DMS114 treated with DMSO at 0.1 percent for 48 hours (cell line): ENCODE data around the gene PARP16.

ENCODE experiments used
- DNase-seq: peaks from one replicate; lab custom pipeline; 2025; ENCODE audit not compliant: unreplicated experiment; lab: John Stamatoyannopoulos, UW

The PARP16 gene, protein sequence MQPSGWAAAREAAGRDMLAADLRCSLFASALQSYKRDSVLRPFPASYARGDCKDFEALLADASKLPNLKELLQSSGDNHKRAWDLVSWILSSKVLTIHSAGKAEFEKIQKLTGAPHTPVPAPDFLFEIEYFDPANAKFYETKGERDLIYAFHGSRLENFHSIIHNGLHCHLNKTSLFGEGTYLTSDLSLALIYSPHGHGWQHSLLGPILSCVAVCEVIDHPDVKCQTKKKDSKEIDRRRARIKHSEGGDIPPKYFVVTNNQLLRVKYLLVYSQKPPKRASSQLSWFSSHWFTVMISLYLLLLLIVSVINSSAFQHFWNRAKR

DNA sequence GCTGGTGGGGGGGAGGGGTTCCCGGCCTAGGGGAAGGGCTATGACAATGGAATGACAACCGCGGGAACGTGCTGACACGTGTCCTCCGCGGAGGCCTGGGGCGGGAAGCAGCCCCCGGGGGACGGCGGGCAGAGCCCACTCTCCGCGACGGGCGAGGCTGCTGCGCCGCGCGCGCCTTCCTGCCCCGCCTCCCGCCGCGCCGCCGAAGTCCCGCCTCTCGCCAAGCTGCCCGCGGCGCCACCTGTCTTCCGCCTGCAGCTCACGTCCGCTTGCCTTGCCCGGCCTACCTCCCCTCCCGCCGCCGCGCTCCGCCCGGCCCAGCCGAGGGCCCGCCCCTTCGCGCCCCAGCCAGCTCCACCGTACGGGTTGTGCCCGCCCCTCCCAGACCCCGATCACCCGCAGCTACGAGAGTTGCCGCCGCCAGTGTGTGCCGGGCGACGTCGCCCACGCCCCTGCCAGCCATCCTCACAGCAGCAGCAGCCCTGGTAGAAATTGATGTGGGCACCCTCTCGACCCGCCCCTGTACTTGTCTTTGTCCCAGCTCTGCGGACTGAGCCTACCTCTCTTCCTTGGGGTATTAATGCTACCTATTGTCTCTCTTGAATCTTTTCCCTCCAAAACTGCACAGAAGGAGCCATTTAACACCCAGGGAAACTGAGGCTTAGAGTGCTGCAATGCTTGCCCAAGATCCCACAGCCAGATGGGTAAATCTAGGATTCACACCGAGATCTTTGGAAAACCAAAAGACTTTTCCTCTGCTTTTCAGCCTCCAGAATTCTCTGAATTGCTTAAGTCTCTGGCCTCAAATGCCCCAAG lies at the start of gene PARP16:
TSS of gene PARP16 (minus strand) at position 180 of the 816 bp plus-strand sequence. CDS start 457 bp downstream, outside the sequence.
- peak; percentile 92 for DNase-seq

DNA sequence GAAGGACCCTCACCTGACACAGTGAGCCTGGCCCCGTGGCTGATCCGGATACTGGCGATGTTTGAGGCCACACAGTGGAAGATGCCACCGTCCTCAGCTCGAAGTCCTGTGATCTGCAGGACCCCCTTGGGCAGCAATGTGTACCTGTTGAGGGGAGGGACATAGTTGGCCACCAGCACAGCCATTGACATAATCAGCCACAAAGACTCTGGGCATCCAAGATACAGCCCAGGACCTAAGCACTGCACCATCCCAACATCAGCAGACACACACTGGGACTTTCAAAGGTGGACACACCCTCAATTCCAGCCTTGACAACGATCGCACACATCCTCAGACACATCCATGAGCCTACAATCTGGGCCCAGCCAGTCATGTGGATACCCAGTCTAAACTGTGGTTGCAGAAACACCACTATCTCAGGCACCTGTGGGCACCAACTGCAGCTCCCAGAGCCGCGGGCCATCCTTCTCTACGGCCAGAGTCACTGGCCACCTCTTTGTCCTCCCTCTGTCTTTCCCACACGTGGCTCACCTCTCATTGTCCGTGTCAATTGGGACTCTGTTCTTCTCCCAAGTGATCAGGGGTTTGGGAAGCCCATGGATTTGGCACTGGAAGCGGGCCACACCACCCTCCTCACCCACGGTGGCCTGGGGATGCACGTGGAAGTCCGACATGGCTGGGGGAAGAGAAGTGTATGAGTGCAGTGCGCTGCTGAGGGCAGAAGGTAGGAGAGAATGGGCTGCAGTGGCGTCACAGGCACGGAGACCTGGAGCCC lies 48.8 kb upstream of the PARP16 start:
- DNase-seq = no peak

DNA sequence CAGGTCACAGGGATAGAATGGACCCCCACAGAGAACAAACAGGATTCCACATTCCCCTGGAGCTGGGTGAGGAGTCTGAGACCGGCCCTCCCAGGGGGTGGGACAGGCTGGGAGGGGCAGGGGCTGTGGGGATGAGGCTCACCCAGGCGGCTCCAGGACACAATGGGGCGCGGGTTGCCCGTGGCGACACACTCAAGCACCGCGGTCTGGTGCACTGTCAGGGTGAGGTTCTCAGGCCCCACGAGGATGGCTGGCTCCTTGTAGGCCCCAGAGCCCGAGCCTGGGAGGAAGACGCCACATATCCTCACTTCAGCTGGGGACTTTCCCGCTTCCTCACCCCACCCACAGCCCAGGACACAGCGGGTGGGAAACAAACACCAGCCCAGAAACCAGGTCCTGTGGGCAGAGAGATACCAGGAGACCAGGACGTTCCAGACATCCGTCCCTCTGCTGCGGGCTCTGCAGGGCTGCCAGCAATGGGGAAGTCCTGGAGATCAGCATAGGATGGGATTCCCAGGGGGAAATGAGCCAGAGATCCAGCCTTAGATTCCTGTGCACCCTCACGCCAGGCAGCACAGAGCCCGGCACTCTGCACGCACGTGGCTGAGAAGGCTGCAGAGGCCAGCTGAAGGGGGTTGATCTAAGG lies 48.0 kb upstream of the PARP16 start:
- no peak for DNase-seq

DNA sequence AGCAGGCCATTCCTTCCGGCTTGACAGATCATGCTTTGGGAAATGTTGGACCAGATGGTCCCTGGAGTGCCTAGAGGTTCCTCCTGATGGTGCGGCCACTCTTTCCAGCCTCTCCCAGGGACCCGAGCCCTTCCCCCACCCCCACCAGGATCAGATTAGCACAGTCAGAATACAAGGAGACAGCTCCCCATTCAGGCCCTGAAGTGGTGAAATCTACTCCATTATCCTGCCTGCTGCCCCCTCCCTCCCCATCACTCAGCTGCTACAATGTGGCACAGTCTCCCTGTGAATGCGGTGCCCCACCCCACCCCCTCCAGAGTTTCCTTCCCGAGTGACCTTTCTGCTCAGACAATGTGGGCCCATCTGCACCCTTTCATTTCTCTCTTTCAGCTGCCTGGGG lies 47.2 kb upstream of the PARP16 start:
- DNase-seq = no peak

DNA sequence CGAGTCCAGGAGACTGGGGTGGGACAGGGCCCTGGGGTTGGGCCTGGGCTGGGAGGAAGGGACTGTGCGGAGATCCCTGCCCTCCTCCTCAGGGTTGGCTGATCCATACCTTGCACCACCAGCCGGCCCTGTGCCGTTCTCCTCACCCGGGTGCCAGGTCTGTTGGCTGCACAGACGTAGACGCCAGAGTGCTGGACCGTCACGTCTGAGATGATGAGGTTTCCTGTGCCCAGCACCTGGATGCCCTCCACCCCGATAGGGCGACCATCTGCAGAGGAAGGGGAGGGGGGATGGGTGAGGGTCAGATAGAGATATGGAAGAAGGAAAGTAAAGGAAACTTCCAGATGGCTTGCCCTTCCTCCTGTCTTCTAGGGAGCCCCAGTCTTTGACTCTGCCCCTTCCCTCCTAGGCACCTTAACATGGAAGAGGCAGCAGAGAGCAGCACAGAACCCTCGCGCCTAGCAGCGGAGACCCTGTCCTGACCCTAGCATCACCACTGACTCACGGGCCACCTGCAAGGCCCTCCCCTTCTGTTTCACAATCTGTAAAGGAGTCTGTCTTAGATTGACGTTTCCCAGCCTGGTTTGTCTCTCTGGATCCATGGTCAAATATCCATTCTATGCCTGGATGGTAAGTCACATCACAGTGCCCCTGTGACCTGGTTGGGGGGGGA lies 46.6 kb upstream of the PARP16 start:
- no peak for DNase-seq

DNA sequence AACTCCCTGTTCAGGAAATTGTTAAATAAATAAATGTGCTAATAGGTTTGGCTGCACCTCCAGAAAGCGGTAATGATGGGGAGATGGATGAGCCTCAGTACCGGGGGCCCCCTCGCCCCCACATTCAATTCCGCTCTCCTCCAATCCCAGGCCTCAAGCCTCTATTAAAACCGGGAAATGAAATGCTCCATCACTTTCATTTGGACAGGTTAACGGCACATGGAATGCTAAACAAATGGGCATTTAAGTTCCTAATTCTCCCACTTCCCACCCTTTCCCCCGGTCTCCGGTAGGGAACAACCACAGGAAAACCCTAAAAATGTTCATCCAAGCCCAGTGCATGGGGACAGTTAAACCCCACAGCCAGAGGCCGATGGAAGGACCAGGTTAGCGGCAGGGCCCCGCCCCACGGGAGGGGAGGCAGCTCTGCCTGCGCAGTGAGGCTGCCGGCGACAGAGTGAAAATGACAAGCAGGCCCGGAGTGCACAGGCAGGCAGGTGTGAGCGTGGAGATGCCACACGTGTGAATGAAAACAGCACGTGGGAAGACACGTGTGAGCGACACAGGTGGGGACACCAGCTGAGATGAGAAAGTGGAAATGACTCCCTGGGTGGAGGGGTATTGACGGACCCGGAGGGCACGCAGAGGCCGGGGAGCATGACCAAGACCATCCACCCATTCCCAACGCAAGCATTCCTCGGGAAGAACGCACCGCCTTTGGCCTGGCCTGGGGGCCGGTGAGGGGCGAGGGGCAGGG lies 45.9 kb upstream of the PARP16 start:
- no peak for DNase-seq

DNA sequence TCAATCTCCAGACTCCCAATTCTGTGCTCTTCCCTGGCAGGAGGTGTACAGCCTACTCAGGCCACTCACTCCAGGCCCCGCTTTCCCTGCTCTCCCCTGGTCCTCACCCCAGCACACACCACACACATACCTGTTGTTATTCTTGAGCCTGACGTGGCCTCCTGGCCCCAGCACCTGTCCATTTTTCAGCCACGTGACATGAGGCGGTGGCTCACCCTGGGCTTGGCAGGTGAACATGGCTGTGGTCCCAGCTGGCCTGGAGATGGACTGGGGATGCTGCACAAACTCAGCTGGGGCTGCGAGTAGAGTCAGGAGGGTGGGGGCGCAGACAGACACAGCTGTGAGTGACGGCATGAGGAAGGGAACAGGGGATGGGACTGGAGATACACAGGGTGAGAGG lies 45.1 kb upstream of the PARP16 start:
- no peak for DNase-seq

DNA sequence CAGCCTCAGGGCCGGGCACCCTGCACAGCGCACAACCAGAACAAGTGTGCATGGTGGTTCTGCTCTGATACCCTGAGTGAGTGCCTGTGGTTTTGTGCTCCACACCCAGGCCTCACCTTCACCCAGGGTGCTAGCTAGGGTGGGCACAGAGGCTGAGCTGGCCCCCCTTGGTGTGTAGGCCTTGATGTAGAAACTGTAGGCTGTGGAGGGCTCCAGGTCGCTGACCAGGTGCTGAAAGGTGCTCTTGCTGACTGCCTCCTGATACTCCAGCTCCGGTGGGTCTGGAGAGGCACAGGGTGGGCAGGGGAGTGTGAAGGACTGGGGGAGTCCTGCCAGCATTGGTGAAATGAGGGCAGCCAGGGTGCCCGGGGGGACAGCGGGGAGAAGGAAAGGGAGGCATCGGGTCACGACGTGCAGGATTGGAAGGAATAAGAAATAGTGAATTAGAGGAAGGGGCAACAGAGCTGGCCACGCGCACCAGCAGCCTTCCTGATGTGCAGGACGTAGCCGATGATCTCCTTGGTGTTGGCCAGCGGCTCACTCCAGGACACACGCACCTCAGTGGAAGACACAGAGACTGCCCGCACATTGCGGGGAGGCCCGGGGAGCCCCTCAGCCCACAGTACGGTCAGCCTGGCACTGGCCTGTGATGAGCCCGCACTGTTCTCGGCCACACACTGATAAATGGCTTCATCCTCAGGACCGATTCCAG lies 44.4 kb upstream of the PARP16 start:
- no peak for DNase-seq

DNA sequence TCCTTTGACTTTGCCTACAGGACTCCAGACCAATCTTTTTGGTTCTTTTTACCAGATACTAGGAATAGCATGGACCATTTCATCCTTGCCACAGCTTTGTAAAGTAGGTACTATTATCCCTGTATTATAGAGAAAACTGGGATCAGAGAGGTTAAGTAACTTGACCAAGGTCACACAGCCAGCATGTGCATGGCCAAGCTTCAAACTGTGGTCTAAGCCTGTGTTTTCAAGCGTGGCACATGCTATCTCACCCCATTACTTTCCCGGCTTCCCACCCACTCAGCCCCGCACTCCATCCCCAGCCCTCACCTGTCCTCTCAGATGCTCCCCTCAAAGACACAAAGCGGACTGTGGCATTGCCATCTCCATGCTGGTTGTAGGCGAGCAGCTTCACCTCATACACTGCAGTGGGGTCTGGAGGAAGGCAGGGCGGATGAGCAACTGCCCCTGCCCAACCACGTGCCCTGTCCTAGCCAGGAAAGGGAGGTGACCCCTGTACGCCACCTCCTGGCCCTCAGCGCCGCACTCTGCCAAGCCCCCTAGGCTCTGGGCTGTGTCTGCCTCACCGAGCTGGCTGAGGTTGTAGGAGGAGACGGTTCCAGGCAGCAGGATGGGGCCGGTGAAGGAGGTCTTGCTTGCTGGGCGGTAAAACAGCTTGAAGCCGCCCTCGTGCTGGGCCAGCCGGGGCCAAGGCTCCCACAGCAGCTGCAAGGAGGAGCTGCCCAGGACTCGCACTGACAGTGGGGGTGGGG lies 43.5 kb upstream of the PARP16 start:
- no peak for DNase-seq

DNA sequence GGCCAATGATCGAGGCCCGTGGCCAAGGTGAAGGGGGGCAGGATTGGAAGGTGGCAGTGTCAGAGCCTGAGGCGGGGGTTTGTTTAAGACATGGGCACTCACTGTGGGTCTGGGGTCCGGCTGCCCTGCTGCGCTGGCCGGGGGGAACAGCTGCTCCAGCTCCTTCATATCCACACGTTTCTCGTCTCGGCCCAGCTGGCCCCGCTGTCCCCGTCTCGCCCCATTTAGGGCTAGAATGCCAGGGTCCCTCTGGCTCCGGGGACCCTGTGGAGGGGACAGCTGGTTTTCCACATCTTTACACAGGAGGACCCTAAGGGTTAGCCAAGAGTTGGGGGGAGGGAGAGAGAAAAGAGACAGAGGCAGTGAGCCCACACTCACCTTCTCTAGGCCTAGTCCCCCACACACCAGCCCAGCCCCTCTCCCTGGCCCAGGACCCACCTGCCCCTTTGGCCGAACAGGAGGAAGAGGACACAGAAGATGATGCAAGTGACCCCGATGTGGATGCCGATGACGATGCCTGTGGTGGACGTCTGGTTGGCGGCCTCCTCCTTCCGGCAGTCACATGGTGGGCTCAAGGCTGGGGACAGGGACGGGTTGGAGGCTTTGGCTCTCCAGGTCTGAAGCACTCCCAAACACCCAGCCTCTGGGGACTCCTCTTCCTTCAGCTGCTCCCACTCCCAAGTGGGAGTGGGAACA lies 42.8 kb upstream of the PARP16 start:
- DNase-seq = no peak

DNA sequence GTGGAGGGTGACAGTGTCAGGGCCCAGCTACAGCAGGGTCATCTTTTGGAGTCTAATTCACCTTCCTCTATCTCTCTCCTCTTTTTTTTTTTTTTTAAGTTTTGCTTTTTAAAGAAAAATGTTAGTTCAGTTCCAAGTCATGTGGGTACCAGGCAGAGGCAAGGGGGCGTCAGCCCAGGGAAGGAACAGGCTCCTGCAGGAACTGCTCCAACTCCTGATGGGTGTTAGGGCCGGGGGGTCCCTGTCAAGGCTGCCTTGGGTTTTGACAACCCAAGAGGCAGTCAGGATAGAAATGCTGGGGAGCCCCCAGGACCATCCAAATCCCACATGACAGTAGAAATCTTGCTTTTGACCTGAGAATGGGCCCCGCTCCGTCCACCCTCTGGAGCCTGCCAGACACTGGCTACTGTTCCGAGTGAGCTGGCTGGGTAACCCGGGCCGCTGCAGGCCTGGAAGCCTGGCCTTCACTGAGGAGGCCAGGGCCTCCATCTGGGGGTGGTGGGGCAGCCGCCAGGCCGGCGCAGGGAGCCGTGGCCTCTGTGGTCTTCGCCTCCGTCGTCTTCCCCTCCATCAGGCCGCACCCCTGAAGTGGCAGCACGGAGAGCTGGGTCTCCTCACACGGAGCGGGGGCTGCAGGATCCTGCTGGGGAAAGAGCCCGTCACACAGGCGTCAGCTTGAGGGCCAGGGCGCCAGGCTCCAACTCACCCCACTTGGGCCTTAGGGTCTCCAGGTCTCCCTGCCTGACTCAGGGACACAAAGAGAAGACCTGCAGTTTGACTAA lies 42.0 kb upstream of the PARP16 start:
- DNase-seq = no peak

DNA sequence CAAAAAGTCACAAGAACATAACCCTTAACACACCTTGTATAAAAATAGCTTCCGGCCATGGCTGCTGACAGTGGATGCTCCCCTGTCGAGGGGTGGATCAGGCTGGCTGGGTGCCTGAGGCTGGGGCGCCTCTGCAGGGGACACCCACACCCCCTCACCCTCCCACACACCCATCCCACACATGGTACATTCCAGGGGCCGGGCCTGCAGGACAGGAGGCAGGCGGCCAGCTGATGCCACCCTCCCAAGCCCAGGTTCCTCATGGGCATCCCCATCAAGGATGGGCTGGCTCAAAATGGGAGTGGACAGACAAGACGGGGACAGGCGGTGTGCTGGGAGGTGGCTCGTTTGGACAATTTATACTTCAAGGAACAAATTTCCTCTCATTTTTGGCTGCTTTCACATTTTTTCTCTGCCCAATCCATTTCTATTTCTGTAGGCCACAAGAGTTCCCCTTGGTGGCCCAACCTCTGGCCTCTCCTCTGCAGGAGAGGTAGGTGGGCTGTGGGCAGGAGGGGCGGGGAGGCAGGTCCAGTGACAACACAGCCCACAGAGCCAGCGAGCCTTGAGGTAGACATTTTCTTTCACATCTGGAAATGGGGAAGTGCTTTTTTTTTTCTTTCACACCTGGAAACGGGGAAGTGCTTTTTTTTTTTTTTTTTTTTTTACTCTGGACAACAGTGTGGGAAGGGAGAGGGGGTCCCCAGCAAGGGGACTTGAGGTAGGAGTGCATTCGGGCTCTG lies 41.1 kb upstream of the PARP16 start:
- no peak for DNase-seq

DNA sequence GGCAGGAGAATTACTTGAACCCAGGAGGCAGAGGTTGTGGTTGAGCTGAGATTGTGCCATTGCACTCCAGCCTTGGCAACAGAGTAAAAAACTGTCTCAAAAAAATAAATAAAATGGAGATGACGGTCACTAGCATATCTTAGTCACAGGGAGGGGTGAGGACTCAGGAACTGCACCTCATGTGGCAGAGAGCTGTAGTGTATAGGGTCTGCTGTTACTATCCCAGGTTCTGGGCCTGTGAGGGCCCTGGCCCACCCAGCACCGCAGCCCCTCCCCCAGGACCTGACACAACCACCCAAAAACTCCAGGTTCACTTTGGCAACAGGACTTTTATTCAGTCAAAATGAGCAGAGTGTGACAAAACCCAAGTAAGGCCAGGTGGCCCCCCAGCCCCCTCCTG lies 40.1 kb upstream of the PARP16 start:
- DNase-seq = no peak

DNA sequence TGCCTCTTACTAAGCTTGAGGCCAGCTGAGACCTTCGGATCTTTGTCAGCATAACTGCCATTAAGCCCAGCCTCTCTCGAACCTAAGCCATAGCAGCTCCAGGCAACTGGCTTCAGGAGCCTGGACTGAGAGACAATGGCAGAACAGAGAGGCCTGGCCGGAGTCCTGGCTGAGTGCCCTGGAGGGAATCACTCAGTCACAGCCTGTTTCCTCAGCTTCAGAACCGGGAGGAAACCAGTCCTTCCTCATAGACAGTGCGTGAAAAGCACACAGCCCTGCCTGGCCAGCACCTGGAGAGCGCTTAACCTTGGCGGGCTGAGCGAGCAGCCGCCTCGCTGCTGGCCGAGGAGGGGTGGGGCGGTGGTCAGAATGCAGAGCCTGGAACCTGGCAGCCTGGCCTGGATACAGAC lies 39.4 kb upstream of the PARP16 start:
- no peak for DNase-seq

DNA sequence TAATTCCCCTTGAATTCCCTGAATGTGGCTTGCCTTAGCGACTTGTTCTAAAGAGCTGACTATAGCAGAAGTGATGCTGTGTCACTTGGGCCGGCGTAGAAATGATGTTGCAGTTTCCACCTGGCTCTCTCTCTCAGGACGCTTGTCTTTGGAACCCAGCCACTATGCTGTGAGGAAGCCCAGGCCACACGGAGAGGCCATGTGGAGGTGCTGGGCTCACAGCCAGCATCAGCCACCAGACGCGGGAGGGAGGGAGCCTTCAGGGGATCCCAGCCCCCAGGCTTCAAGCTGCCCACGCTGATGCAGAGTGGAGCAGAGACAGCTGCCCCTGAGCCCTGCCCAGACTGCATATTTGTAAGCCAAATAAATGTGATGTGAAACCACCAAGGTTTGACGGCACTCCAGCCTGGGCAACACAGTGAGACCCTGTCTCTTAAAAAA lies 36.4 kb upstream of the PARP16 start:
- no peak for DNase-seq

DNA sequence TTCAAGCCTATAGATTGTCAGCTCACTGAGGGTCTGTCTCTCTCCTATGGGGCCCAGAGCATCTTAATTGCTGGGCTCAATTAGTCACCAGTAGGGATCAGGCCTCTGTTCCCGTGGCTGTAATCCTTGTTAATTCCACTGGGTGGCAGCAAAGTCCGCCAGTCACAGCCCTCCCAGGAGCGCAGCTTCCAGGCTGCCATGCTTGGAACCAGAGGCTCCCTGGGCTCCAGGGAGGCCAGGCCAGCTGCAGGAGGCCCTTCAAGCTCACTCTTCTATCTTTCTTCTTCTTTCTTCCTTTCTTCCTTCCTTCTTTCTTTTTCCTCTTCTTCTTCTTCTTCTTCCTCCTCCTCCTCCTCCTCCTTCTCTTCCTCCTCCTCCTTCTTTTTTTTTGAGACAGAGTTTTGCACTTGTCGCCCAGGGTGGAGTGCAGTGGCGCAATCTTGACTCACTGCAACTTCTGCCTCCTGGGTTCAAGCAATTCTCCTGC lies 32.2 kb upstream of the PARP16 start:
- peak; percentile 80 for DNase-seq
